Panc1 (cell line): ENCODE data around the gene PLA2G5.

Source experiments
- SIN3A ChIP-seq: IDR thresholded peaks from 2 replicates; pipeline ENCODE4 v1.6.1; 2012; ENCODE audit warnings: low read depth, mild to moderate bottlenecking, low read length, moderate library complexity, borderline replicate concordance; ENCODE audit not compliant: insufficient read depth
- TF ChIP-seq, protein P1 (sequence below): fragments of 450-650 bp; IDR thresholded peaks from 2 replicates; pipeline ENCODE4 v1.5.1; 2017; ENCODE audit warnings: mild to moderate bottlenecking
- TF ChIP-seq, protein P2 (sequence below), 2 experiments: IDR thresholded peaks; 2 replicates each; pipeline ENCODE4 v1.6.1; 2011 to 2012; ENCODE audit warnings: low read depth in 2 of 2, control low read depth in 1 of 2, low read length in 1 of 2, mild to moderate bottlenecking in 1 of 2, moderate library complexity in 1 of 2; ENCODE audit not compliant: insufficient read depth in 1 of 2

GRCh38 chr1:20028726-20029125 is 41.3 kb upstream of the PLA2G5 start:
- TF ChIP-seq, protein P1, sequence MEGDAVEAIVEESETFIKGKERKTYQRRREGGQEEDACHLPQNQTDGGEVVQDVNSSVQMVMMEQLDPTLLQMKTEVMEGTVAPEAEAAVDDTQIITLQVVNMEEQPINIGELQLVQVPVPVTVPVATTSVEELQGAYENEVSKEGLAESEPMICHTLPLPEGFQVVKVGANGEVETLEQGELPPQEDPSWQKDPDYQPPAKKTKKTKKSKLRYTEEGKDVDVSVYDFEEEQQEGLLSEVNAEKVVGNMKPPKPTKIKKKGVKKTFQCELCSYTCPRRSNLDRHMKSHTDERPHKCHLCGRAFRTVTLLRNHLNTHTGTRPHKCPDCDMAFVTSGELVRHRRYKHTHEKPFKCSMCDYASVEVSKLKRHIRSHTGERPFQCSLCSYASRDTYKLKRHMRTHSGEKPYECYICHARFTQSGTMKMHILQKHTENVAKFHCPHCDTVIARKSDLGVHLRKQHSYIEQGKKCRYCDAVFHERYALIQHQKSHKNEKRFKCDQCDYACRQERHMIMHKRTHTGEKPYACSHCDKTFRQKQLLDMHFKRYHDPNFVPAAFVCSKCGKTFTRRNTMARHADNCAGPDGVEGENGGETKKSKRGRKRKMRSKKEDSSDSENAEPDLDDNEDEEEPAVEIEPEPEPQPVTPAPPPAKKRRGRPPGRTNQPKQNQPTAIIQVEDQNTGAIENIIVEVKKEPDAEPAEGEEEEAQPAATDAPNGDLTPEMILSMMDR = no peak
- no peak for TF ChIP-seq SIN3A
- TF ChIP-seq, protein P2, sequence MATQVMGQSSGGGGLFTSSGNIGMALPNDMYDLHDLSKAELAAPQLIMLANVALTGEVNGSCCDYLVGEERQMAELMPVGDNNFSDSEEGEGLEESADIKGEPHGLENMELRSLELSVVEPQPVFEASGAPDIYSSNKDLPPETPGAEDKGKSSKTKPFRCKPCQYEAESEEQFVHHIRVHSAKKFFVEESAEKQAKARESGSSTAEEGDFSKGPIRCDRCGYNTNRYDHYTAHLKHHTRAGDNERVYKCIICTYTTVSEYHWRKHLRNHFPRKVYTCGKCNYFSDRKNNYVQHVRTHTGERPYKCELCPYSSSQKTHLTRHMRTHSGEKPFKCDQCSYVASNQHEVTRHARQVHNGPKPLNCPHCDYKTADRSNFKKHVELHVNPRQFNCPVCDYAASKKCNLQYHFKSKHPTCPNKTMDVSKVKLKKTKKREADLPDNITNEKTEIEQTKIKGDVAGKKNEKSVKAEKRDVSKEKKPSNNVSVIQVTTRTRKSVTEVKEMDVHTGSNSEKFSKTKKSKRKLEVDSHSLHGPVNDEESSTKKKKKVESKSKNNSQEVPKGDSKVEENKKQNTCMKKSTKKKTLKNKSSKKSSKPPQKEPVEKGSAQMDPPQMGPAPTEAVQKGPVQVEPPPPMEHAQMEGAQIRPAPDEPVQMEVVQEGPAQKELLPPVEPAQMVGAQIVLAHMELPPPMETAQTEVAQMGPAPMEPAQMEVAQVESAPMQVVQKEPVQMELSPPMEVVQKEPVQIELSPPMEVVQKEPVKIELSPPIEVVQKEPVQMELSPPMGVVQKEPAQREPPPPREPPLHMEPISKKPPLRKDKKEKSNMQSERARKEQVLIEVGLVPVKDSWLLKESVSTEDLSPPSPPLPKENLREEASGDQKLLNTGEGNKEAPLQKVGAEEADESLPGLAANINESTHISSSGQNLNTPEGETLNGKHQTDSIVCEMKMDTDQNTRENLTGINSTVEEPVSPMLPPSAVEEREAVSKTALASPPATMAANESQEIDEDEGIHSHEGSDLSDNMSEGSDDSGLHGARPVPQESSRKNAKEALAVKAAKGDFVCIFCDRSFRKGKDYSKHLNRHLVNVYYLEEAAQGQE (IDR thresholded peaks at IDR 0.05; ENCODE audit: insufficient read depth in 1 of 2, low read depth in 2 of 2, low read length in 1 of 2) = no peak
